Activated CD8-positive, alpha-beta T cell treated with anti-CD3 and anti-CD28 coated beads for 36 hours (primary cell): Measurements from ENCODE around the gene NDFIP2. TPM values are rescaled to one million over a fixed set of nuclear protein-coding genes. Genes with fewer than 3 reads are reported as not detected.

Source experiments
- ATAC-seq: fragments of 200-7000 bp; cut with Tn5 transposase; one replicate; pipeline ENCODE4 v1.10.0; 2021; ENCODE audit warnings: mild to moderate bottlenecking, moderate library complexity
- CTCF ChIA-PET: fragments of 350-600 bp; sonication (Branson Sonifier 250); formaldehyde crosslinking; loops from one replicate; lab custom pipeline; 2021; ENCODE audit warnings: antibody characterized with exemption; lab: Charles Lee
- POLR2A ChIA-PET: fragments of 350-600 bp; sonication (Branson Sonifier 250); formaldehyde crosslinking; loops from one replicate; lab custom pipeline; 2021; ENCODE audit warnings: antibody characterized with exemption; lab: Charles Lee
- DNase-seq: peaks from one replicate; pipeline ENCODE4 v3.0.0-alpha.2; 2020
- H3K27ac Mint-ChIP-seq: one replicate; pipeline ENCODE4 v1.8.0; 2021; ENCODE audit warnings: mild to moderate bottlenecking, mixed read lengths
- H3K27me3 Mint-ChIP-seq: one replicate; pipeline ENCODE4 v1.8.0; 2021; ENCODE audit warnings: mixed read lengths
- H3K36me3 Mint-ChIP-seq: one replicate; pipeline ENCODE4 v1.8.0; 2021; ENCODE audit warnings: low read depth, mixed read lengths
- H3K4me1 Mint-ChIP-seq: one replicate; pipeline ENCODE4 v1.8.0; 2021; ENCODE audit warnings: low read depth, mixed read lengths
- H3K4me3 Mint-ChIP-seq: one replicate; pipeline ENCODE4 v1.8.0; 2021; ENCODE audit warnings: mild to moderate bottlenecking, moderate library complexity, mixed read lengths
- H3K9me3 Mint-ChIP-seq: one replicate; pipeline ENCODE4 v1.8.0; 2021; ENCODE audit warnings: mixed read lengths
- intact Hi-C: fragments of 100-400 bp; cut with micrococcal nuclease; formaldehyde crosslinking; loops from one replicate; pipeline ENCODE4 v1.10.0; 2022
- total RNA-seq, 2 experiments: library from RNA; stranded (reverse); gene quantifications; one replicate each; pipeline ENCODE4 v1.2.3, GENCODE V29; 2021
- TF ChIP-seq, protein P1 (sequence below): fragments of 200-600 bp; IDR thresholded peaks from one replicate; pipeline ENCODE4 v1.8.0; 2022; ENCODE audit warnings: antibody characterized with exemption, mild to moderate bottlenecking

Gene NDFIP2
- total RNA-seq, 2 experiments from 2014 or later: 67.4 to 69.1 TPM

GRCh38 chr13:79543883-79544282, 62.9 kb downstream of the NDFIP2 start:
- Mint-ChIP-seq H3K27me3 (no peaks in the 10 kb centered on the region), H3K36me3 (peaks cover 9% of the 10 kb centered on the region), H3K4me3 (no peak overlapping the region), H3K27ac (no peak overlapping the region), H3K4me1 (peaks cover 8% of the 10 kb centered on the region), H3K9me3 (no peaks in the 10 kb centered on the region)
- TF ChIP-seq, protein P1, sequence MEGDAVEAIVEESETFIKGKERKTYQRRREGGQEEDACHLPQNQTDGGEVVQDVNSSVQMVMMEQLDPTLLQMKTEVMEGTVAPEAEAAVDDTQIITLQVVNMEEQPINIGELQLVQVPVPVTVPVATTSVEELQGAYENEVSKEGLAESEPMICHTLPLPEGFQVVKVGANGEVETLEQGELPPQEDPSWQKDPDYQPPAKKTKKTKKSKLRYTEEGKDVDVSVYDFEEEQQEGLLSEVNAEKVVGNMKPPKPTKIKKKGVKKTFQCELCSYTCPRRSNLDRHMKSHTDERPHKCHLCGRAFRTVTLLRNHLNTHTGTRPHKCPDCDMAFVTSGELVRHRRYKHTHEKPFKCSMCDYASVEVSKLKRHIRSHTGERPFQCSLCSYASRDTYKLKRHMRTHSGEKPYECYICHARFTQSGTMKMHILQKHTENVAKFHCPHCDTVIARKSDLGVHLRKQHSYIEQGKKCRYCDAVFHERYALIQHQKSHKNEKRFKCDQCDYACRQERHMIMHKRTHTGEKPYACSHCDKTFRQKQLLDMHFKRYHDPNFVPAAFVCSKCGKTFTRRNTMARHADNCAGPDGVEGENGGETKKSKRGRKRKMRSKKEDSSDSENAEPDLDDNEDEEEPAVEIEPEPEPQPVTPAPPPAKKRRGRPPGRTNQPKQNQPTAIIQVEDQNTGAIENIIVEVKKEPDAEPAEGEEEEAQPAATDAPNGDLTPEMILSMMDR: no peak
- ChIA-PET POLR2A (interaction anchor here (1.0 kb wide), 1 partner anchor 63 kb away, joined by 3 read pairs; the partner anchor contains the start of gene NDFIP2), CTCF (interaction anchor here (1.2 to 3.4 kb wide), 4 partner anchors 81 to 140 kb away, joined by 3 to 66 read pairs (median 4); no protein-coding TSS in a partner anchor)
- ATAC-seq: no peak
- no peak for DNase-seq
- intact Hi-C loops: no loop called here

- no peak overlapping the region for H3K27ac Mint-ChIP-seq
- no peak overlapping the region for H3K4me3 Mint-ChIP-seq
- H3K36me3 Mint-ChIP-seq: peaks cover under 1% of the 10 kb centered on the region
- ChIA-PET POLR2A (no interaction called here), CTCF (interaction anchor here (0.8 to 2.5 kb wide), 2 partner anchors 124 to 133 kb away, joined by 3 to 20 read pairs; no protein-coding TSS in a partner anchor)
- TF ChIP-seq, protein P1: no peak
- intact Hi-C loops: no loop called here
- peaks cover 5% of the 10 kb centered on the region for H3K4me1 Mint-ChIP-seq
- H3K27me3 Mint-ChIP-seq: no peaks in the 10 kb centered on the region
- no peak for DNase-seq
- ATAC-seq: no peak
- H3K9me3 Mint-ChIP-seq: no peaks in the 10 kb centered on the region
These were observed 66.5 kb downstream of the NDFIP2 start for GRCh38 chr13:79547211-79548195.

- Mint-ChIP-seq H3K4me3 (no peak overlapping the region), H3K4me1 (peaks cover 5% of the 10 kb centered on the region), H3K27me3 (no peaks in the 10 kb centered on the region), H3K36me3 (no peaks in the 10 kb centered on the region), H3K27ac (no peak overlapping the region), H3K9me3 (no peaks in the 10 kb centered on the region)
- TF ChIP-seq, protein P1: no peak
- ATAC-seq: no peak
- no peak for DNase-seq
- ChIA-PET CTCF (interaction anchor here (1.0 to 1.4 kb wide), 2 partner anchors 7 to 125 kb away, joined by 4 read pairs; no protein-coding TSS in a partner anchor), POLR2A (no interaction called here)
- intact Hi-C loops: no loop called here
These were observed 67.9 kb downstream of the NDFIP2 start for GRCh38 chr13:79548902-79549301.

DNA sequence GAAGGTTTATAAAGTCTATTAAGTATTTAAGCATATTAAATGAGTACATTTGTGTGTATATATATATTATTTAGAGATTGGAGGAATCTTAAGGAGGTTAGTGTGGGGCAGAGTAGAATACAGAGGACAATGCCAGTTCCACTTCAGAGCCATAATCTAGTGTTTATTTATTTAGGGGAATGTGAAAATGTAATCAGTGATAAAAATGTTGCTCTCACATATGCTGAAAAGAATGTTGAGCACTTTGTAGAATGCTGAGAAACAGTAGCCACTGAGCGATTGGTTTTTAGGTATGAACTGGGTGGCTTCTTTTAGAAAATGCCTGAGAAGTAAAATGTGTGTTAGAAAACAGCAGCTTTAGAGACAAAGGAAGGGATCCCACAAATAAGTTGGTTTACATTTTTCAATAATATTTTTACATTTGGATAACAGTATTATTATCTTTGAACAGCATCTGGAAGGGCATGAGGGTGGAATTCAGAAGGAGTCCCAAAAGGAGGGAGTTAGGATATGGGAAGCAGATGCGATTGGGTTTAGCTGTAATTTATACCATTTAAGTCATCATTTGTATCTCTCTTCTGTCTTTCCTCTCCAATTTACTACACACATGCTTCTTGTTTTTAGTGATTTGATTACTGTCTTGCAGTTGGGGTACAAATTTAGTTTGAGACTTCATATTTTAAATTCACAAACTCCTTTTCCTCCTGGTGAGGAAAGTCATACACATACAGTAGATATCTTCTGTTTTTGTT, 68.6 kb downstream of the NDFIP2 start:
- Mint-ChIP-seq H3K36me3 (no peaks in the 10 kb centered on the region), H3K4me1 (peaks cover 5% of the 10 kb centered on the region), H3K4me3 (no peak overlapping the region), H3K27me3 (no peaks in the 10 kb centered on the region), H3K9me3 (no peaks in the 10 kb centered on the region), H3K27ac (no peak overlapping the region)
- intact Hi-C loops: no loop called here
- TF ChIP-seq, protein P1: no peak
- DNase-seq (no peak), ATAC-seq (no peak)
- ChIA-PET POLR2A (no interaction called here), CTCF (interaction anchor here (1.0 to 1.4 kb wide), 2 partner anchors 8 to 125 kb away, joined by 4 read pairs; no protein-coding TSS in a partner anchor)
